Fibroblast of pulmonary artery (primary cell): Measurements from ENCODE around the gene DISP2.

ENCODE experiments used
- DNase-seq: peaks from one replicate; pipeline ENCODE4 v3.0.0-alpha.2; 2010; ENCODE audit warnings: low read depth
- H3K4me3 ChIP-seq: replicated peaks from 2 replicates; pipeline ENCODE4 v1.5.1; 2011; ENCODE audit warnings: low read depth, mild to moderate bottlenecking, control low read depth, low read length, moderate library complexity
- TF ChIP-seq, protein P1 (sequence below): IDR thresholded peaks from 2 replicates; pipeline ENCODE4 v1.5.1; 2011; ENCODE audit warnings: mild to moderate bottlenecking, control low read depth, low read length, inconsistent platforms; ENCODE audit errors: missing control alignments

Gene DISP2

GRCh38 chr15:40328176-40328575 is 29.8 kb upstream of the DISP2 start:
- DNase-seq = peak; percentile 69
- H3K4me3 ChIP-seq = no peak overlapping the region
- TF ChIP-seq, protein P1, sequence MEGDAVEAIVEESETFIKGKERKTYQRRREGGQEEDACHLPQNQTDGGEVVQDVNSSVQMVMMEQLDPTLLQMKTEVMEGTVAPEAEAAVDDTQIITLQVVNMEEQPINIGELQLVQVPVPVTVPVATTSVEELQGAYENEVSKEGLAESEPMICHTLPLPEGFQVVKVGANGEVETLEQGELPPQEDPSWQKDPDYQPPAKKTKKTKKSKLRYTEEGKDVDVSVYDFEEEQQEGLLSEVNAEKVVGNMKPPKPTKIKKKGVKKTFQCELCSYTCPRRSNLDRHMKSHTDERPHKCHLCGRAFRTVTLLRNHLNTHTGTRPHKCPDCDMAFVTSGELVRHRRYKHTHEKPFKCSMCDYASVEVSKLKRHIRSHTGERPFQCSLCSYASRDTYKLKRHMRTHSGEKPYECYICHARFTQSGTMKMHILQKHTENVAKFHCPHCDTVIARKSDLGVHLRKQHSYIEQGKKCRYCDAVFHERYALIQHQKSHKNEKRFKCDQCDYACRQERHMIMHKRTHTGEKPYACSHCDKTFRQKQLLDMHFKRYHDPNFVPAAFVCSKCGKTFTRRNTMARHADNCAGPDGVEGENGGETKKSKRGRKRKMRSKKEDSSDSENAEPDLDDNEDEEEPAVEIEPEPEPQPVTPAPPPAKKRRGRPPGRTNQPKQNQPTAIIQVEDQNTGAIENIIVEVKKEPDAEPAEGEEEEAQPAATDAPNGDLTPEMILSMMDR = no peak

GRCh38 chr15:40328751-40329150 is 29.3 kb upstream of the DISP2 start:
- DNase-seq = no peak
- TF ChIP-seq, protein P1 = no peak
- no peak overlapping the region for H3K4me3 ChIP-seq

DNA sequence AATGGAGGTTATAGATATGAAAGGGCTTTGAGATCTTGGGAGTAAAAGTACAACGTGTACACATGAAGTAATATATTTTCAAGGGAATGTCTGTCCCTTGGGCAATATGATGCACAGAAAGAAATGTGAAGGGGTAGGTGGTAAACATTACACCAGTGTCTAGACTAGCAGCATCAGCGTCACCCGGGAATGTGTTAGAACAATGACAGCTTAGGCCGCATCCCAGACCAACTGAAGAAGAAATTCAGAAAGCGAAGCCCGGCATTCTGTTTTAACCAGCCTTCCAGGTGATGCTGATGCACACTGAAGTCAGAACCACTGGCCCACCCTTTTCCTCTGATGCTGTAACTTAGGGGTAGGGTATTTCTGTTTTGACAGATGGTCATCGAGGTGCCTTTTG is 28.2 kb upstream of the DISP2 start:
- DNase-seq = peak; percentile 44
- TF ChIP-seq, protein P1 = no peak
- H3K4me3 ChIP-seq = no peak overlapping the region

- no peak overlapping the region for H3K4me3 ChIP-seq
- DNase-seq = peak; percentile 83
Observed at GRCh38 chr15:40330368-40330836, 27.6 kb upstream of the DISP2 start.

DNA sequence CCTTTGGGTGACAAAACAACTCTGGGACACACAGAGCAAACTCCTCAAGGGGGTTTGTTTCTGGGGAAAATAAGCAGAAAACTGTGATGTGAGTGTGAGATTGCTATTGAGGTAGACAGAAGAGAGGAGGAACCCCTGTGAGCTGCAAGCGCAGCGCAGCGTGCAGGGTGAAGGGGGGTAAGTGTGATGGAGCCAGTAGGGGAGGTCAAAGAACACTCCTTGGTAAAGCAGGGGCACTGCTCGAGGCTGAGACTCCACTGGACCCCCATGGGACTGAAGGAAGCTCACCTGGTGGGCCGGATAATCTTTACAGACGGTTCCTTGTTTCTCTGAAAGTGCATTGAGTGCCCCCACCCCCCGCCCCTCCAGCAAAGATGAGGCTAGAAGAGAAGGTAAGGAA is 27.0 kb upstream of the DISP2 start:
- no peak overlapping the region for H3K4me3 ChIP-seq
- TF ChIP-seq, protein P1 = no peak
- DNase-seq = no peak

More at GRCh38 chr15:40330368-40330836, 27.6 kb upstream of the DISP2 start:
- TF ChIP-seq, protein P1 = no peak

DNA sequence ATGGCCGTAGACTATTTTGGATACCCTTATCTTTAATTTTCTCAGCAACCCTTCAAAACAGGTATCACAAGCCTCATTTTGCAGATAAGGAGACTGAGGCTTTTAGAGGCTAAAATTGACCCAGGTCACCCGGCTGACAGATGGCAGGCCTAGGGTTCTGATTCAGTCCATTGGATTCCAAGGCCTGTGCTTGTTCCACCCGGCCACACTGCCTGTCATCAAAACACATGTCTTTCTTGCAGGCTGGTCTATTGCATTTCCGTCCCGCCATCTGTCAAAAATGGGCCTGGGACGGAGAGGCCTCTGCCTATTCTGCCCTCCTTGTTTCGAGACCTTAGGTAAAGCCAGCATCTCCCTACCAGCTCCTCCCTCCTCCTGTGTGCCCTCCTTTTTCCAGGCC is 26.4 kb upstream of the DISP2 start:
- no peak for DNase-seq
- no peak overlapping the region for H3K4me3 ChIP-seq

More for the DNA sequence above, 26.4 kb upstream of the DISP2 start:
- TF ChIP-seq, protein P1 = no peak
